NCI-H2196 treated with DMSO at 0.1 percent for 48 hours (cell line): ENCODE data around the gene SESN1.
"Not testable (repeated sequence)": the region's sequence is repeated elsewhere in the genome, so short reads cannot be mapped to it uniquely, and the experiment has no call there.

ENCODE experiments used
- DNase-seq: peaks from one replicate; lab custom pipeline; 2025; ENCODE audit not compliant: unreplicated experiment; lab: John Stamatoyannopoulos, UW

SESN1 gene

GRCh38 chr6:109002051-109002697 is 92.5 kb downstream of the SESN1 start:
- no peak for DNase-seq

DNA sequence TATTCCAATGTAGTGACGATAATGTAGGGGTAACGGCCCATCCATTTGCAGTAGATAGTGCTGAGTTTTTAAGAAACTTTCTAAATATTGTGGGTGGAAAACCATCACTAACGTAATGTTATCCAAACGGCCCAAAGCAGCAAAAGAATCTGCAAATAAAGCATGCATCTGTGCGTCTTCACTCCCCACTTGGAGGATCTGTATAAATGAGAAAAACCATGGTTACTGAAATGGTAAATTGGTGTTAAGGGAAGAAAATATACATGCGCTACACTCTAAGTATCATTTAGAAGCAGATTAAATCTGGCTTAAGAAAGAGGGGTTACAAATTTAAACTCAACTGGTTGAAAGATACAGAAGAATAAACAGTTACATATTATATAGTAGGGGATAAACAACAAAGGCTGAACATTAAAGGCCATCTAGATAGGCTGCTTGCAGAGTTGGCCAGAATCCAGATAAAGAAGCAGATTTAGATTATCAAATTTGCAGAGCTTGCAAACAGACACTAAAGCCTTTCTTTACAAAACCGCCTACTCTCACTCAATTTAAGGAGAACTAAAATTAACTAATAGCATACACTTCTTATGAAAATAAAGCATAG is 93.3 kb downstream of the SESN1 start:
- no peak for DNase-seq

GRCh38 chr6:109000289-109000688 is 94.4 kb downstream of the SESN1 start:
- DNase-seq, result no peak

- no peak for DNase-seq
Observed at GRCh38 chr6:108999428-108999827, 95.2 kb downstream of the SESN1 start.

DNA sequence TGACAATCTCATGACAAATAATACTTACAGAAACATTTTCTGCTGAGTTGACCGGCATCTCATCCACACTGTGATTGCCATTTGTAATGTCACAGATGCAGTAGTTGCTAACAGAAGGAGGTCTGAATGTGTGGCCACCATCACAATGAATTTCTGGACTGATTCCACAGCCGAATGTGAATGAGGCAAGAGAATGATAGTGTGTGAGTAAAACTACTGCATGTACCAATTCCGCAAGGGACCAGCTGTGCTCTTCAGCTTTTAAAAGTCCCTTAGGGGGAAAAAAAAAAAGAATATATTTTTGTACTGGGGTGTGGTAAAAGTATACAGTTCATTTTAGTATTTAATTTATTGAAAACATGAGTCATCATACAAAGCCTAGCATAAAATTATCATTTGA is 96.2 kb downstream of the SESN1 start:
- no peak for DNase-seq

DNA sequence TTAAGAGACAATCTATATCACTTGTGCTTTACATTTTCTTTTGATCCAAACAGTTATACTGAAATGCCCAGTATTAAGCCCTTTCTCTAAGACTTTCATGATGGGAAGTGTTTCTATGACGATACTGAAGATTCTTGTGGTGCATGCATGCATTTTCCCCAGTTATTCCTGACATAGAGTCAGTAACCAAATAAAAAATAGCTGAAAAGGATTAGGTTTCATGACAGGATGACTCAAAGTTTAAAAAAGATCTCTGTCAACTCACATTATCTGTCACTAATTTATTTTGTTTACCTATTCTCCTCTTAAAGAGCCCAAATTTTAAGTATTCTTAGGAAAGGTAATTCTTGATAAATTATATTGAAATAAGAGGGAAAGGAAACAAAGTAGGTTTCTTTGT is 98.4 kb downstream of the SESN1 start:
- DNase-seq, result no peak

- no peak for DNase-seq
Observed at GRCh38 chr6:108995296-108995695, 99.3 kb downstream of the SESN1 start.

DNA sequence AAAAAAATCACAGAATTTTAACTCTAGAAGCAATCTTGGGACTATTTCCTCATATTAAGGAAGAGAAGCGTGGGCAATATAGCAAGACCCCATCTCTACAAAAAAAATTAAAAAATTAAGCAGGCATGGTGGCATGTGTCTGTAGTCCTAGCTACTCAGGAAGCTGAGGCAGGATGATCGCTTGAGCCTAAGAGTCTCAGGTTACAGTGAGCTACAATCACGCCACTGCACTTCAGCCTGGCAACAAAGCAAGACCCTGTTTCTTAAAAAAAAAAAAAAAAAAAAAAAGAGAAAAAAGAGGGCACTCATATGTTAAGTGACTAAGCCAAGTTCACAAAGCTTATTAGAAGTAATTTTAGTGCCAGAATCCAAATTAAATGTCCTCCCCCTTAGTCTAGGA is 100.8 kb downstream of the SESN1 start:
- no peak for DNase-seq

DNA sequence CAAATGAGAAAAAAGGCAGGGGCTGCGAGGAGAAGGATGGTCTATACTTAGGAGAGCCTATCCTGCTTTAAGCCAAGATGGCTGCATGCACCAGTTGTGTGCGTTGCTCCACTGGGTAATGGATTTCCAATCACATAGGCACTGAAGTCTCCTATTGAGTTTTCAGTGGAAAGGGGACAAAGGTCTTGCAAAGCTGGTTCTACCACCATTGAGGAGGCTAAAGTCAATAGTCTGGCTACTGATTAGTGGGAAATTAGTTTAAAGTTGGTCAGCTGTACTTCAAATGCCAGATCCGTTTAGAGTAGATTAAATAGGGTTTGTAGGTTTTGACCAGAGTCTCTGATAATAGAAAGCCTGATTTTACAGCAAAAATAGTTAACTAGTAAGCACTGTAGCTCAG is 104.9 kb downstream of the SESN1 start:
- DNase-seq, result no peak

- no peak for DNase-seq
Observed at GRCh38 chr6:108988765-108989164, 105.9 kb downstream of the SESN1 start.

GRCh38 chr6:108988296-108988695 is 106.3 kb downstream of the SESN1 start:
- no peak for DNase-seq

- DNase-seq, result no peak
Observed at GRCh38 chr6:108987156-108987555, 107.5 kb downstream of the SESN1 start.

DNA sequence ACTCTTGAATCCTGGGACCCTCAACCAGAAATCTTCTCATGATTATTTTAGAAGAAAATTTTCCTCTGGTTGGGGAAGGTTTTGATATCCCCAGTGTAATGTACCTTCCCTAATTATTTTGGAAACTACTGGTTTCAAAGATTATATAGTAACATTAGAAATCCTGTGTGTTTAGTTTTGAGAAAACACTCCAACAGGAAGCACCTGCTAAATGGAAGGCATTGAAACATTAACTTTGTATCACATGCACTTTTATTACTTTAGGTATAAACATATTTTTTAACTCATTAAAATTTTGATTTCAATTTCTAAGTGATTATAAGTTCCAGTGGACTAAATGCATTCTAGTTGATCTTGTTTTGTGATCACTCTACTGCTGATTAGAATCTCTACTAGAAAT is 109.3 kb downstream of the SESN1 start:
- DNase-seq, result no peak

GRCh38 chr6:108983151-108983550 is 111.5 kb downstream of the SESN1 start:
- no peak for DNase-seq

DNA sequence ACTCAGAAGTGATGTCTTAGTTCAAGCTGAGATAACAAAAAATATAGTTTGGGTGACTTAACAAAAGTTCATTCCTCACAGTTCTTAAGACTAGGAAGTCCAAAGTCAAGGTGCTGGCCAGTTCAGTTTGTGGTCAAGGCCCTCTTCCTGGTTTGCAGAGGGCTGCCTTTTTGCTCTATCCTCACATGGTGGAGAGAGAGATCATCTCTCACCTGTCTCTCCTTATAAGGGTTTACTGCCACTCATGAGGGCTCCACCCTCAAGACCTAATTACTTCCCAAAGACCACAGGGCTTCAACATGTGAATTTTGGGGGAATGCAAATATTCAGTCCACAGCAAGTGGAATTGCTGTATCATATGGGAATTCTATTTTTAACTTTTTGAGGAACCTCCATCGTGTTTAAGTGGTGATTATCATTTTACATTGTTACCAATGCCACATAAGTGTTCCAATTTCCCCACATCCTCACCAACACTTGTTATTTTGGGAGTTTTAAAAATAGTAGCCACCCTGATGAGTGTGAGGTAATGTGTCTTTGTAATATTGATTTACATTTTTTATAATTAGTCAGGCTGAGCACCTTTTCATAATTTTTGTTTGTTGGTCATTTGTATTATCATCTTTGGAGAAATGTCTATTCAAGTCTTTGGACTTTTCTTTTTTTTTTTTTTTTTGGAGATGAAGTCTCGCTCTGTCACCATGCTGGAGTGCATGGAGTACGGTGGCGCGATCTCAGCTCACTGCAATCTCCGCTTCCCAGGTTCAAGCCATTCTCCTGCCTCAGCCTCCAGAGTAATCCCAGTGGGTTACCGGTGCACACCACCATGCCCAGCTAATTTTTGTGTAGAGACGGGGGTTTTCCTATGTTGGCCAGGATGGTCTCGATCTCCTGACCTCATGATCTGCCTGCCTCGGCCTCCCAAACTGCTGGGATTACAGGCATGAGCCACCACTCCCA is 112.2 kb downstream of the SESN1 start:
- DNase-seq, result no peak

DNA sequence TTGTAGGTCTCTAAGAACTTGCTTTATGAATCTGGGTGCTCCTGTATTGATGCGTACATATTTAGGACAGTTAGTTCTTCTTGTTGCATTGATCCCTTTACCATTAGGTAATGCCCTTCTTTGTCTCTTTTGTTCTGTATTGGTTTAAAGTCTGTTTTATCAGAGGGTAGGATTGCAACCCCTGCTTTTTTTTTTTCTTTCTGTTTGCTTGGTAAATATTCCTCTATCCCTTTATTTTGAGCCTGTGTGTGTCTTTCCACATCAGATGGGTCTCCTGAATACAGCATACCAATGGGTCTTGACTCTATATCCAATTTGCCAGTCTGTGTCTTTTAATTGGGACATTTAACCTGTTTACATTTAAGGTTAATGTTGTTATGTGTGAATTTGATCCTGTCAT is 116.0 kb downstream of the SESN1 start:
- DNase-seq, result not testable (repeated sequence)

DNA sequence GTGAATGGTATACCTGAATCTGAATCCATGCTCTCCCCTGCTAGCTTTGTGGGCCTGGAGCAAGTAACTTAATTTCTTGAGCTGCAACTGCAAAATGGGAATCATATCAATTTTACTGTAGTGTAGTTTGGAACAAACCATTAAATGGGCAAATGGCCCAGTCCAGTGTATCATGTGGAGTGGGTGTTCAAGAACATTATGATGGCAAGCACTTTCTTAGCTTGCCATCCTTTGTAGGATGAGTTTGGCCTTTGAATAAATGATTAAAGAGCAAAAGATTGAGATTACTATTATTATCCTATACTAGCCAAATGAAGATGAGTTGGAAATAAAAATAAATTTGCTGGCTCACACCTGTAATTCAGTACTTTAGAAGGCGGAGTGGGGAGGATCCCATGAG is 120.4 kb downstream of the SESN1 start:
- no peak for DNase-seq

DNA sequence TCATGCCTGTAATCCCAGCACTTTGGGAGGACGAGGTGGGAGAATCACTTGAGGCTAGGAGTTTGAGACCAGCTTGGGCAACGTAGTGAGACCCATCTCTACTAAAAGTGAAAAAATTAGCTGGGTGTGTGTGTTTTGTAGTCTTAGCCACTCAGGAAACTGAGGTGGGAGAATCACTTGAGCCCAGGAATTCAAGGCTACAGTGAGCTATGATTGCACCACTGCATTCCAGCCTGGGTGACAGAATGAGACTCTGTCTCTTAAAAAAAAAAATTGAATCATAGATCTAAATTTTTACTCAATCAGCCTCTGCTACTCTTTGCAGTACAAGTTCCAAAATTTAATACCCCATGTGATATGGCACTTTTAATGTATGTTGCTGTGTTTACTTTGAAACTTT is 124.9 kb downstream of the SESN1 start:
- no peak for DNase-seq

- DNase-seq, result no peak
Observed at GRCh38 chr6:108968325-108969316, 126.0 kb downstream of the SESN1 start.

- DNase-seq, result no peak
Observed at GRCh38 chr6:108966855-108967755, 127.5 kb downstream of the SESN1 start.
